KG1 (cell line): ENCODE measurements around the gene C1orf159.
"Not testable (repeated sequence)": the region's sequence is repeated elsewhere in the genome, so short reads cannot be mapped to it uniquely, and the experiment has no call there.

Source experiments
- DNase-seq: peaks from one replicate; lab custom pipeline; 2025; lab: John Stamatoyannopoulos, UW

Gene C1orf159

GRCh38 chr1:1081311-1082238 is 34.3 kb downstream of the C1orf159 start:
- no peak for DNase-seq

- no peak for DNase-seq
Observed at GRCh38 chr1:1080951-1081310, 35.0 kb downstream of the C1orf159 start.

- no peak for DNase-seq
Observed at GRCh38 chr1:1080122-1080757, 35.6 kb downstream of the C1orf159 start.

- DNase-seq = no peak
Observed at GRCh38 chr1:1079408-1080121, 36.3 kb downstream of the C1orf159 start.

DNA sequence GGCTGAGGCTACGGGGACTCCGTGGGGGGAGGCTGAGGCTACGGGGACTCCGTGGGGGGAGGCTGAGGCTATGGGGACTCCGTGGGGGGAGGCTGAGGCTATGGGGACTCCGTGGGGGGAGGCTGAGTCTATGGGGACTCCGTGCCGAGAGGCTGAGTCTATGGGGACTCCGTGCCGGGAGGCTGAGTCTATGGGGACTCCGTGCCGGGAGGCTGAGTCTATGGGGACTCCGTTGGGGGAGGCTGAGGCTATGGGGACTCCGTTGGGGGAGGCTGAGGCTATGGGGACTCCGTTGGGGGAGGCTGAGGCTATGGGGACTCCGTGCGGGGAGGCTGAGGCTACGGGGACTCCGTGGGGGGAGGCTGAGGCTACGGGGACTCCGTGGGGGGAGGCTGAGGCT is 38.5 kb downstream of the C1orf159 start:
- not testable (repeated sequence) for DNase-seq

DNA sequence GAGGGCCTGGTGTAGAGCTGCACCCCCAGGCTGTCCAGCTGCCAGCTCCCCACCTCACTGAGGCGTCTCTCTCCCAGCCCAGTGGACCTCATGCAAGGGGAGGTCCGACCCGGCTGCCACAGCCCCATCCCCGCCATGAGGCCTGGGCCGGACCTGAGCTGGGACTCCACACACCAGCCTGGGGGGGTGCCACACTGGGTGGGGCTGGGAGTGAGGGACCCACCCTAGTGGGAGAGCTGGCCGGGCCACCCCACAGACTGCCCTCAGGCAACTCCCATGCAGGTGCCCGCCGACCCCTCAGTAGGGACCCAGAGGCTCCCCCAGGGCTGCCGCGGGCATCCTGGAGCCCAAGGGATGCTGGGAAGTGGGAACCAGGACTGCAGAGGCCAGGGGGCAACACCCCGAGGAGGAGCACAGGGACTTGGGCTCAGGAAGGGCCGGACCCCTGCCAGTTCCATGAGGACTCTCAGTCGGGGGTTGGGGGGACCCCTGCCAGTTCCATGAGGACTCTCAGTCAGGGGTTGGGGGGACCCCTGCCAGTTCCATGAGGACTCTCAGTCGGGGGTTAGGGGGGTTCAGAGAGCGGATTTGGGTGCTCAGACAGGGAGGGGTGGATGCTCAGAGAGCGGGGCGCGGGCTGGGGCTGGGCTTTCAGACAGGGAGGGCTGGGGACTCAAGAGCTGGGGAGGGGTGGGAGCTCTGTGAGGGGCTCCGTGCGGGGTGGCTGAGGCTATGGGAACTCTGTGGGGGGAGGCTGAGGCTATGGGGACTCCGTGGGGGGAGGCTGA is 40.5 kb downstream of the C1orf159 start:
- no peak for DNase-seq

GRCh38 chr1:1074631-1075147 is 41.2 kb downstream of the C1orf159 start:
- no peak for DNase-seq

DNA sequence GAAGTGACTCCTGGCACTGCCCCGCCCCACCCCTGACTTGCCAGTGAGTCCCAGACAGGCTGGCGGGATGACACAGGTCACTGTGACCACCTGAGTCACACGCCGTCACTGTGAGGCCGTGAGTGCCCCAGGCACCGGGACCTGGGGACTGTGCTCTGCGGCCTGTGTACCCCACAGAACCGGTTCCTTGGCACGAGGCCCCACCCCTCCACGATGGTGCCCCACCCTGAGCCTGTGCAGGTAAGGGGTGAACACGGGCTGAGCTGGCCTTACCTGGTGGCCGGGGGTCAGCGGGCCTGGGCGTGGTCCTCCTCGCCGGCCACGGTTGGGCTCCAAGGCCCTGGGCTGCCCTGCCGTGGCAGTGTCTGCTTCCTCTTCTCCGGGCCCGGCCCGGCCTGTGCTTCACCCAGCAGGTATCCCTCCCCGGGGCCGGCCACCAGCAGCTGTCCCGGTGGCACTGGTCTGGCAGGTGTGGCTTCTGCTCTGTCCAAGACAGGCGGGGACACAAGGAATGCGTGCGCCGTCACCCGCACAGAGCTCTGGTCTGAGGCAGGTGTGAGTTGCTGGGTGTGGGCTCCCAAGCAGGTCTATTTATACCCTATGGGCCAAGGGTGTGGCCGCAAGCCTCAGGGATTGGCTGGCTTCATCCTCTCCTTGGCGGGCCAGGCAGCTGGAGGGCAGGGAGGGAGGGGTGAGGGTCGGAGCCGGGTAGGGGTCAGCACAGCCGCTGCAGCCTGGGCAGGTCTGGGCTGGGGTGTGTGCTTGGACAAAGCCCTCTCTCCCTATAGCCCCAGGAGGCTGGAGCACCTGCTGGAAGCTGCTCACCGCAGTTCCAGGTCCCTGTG is 41.9 kb downstream of the C1orf159 start, which contains the start of gene RNF223:
RNF223 (minus strand) TSS at position 564 of the 845 bp plus-strand sequence. CDS start 1,740 bp downstream, outside the sequence.
- DNase-seq = no peak

- DNase-seq = no peak
Observed at GRCh38 chr1:1072849-1073742, 42.8 kb downstream of the C1orf159 start.

DNA sequence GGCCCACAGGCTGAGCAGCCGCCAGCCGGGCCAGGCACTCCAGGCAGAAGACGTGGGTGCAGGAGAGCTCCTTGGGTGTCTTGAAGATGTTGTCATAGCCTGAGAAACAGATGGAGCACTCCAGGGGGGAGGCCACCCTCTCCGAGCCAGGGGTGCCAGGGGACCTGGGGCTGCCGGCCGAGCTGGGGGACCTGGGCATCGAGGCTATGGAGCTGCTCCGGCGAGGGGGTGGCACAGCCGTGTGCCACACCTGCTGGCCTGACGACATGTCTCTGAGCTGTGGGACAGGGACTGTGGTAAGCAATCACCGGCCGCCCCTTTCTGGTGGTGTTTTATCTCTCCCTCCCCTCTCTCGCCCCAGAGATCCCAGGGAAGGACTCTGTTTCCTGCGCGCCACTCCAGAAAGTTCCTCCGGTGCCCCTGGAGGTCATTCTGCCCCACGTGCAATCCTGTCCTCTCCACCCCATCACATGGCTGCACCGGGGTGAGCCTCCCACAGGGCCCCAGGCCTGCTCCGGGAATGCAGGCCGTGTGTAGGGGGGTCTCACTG is 43.5 kb downstream of the C1orf159 start:
- no peak for DNase-seq

DNA sequence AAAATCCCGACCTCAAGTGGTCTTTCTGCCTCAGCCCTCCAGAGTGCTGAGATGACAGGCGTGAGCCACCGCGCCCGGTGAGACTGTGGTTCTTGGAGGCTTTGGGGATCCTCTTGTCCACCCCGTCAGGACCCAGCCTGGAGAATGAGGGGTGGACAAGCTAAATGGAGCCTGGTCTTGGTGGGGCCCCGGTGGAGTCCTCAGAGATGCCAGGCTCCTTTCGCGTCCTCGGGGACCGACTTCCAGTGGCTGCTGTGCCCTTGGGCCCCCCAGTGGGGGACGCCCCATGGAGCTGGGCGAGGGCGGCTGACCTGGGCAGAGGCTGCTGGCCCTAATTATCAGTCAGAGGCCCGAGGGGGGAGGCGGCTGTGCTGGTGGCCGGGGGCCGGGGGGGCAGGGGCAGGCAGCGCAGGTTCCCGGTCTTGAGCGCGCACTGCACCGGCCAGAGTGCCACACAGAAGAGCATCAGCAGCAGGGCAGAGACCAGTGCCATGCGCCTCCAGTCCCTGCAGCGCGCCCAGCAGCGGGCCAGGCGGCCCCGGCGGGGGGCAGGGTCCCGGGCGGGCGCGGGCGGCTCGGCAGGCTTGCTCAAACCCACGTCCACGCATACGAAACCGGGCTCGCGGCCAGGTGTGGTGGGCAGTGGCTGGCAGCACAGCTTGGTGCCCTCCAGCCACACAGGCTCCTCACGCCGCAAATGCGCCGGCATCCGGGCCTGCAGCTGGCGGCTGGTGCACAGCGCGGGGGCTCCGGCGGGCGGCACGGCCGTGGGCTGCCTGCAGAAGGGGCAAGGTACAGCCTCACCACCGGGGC is 44.2 kb downstream of the C1orf159 start:
- DNase-seq = no peak

GRCh38 chr1:1069711-1070676 is 45.9 kb downstream of the C1orf159 start:
- DNase-seq = no peak

DNA sequence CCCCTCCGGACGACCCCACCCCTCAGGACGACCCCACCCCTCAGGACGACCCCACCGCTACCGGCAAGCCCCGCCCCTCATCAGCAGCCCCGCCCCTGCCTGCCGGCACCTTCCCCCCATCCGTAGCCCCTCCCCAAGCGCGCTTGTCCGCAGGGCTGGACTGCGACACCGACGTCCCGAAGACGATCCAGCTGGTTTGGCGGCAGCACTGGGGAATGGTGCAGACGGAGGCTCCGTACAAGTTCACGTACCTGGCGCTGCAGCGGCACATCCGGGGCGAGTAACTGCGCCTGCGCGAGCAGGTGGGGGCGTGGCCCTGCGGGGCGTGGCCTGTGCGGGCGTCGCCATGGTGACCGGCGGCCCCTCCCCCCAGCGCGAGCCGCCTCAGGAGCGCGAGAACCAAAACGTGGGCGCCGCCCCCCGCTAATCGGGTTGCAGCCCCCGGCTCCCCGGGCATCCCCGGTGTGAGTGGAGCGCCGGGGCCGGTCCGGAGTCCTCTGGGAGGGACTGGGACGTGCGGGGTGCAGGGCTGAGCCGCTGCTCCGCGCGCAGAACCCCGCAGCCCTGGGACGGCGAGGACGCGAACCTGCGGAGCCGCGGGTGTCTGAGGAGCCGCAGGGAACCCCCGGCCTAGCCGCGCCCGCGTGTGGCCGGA is 46.7 kb downstream of the C1orf159 start:
- DNase-seq = no peak

GRCh38 chr1:1068517-1069055 is 47.3 kb downstream of the C1orf159 start:
- DNase-seq = no peak

- DNase-seq = no peak
Observed at GRCh38 chr1:1067860-1068516, 47.9 kb downstream of the C1orf159 start.
